ENCODE data around the gene ZNF207.
"Not testable (repeated sequence)": the region's sequence is repeated elsewhere in the genome, so short reads cannot be mapped to it uniquely, and the experiment has no call there.

ZNF207 gene

GRCh38 chr17:32386844-32387243, 36.9 kb downstream of the ZNF207 start:
- no peak for DNase-seq (ENCODE audit: low read depth, low spot score)

GRCh38 chr17:32388128-32388527, 38.2 kb downstream of the ZNF207 start:
- not testable (repeated sequence) for DNase-seq (ENCODE audit: low read depth, low spot score)

- DNase-seq (ENCODE audit: low read depth, low spot score): no peak
Measured at GRCh38 chr17:32388613-32389459, 38.9 kb downstream of the ZNF207 start.

GRCh38 chr17:32393904-32394303, 43.9 kb downstream of the ZNF207 start:
- no peak for DNase-seq (ENCODE audit: low read depth, low spot score)

GRCh38 chr17:32396343-32396742, 46.4 kb downstream of the ZNF207 start:
- no peak for DNase-seq (ENCODE audit: low read depth, low spot score)

GRCh38 chr17:32398946-32399345, 49.0 kb downstream of the ZNF207 start:
- no peak for DNase-seq (ENCODE audit: low read depth, low spot score)

- DNase-seq (ENCODE audit: low read depth, low spot score): not testable (repeated sequence)
Measured at GRCh38 chr17:32410085-32410484, 60.1 kb downstream of the ZNF207 start.

- no peak for DNase-seq (ENCODE audit: low read depth, low spot score)
Measured at GRCh38 chr17:32426894-32427293, 76.9 kb downstream of the ZNF207 start.

- DNase-seq (ENCODE audit: low read depth, low spot score): no peak
Measured at GRCh38 chr17:32429598-32429997, 79.6 kb downstream of the ZNF207 start.

Data from brain pericyte (primary cell).